GM21576 (cell line): ENCODE data around the gene CLECL1.
A peak's percentile ranks its signal among the peaks of the same experiment; 100 is the strongest.

Experiments
- ATAC-seq: cut with Tn5 transposase; IDR thresholded peaks from one replicate; pipeline ENCODE4 v1.9.1; 2021; ENCODE audit warnings: mild to moderate bottlenecking, moderate library complexity; ENCODE audit not compliant: unreplicated experiment

CLECL1 gene

DNA sequence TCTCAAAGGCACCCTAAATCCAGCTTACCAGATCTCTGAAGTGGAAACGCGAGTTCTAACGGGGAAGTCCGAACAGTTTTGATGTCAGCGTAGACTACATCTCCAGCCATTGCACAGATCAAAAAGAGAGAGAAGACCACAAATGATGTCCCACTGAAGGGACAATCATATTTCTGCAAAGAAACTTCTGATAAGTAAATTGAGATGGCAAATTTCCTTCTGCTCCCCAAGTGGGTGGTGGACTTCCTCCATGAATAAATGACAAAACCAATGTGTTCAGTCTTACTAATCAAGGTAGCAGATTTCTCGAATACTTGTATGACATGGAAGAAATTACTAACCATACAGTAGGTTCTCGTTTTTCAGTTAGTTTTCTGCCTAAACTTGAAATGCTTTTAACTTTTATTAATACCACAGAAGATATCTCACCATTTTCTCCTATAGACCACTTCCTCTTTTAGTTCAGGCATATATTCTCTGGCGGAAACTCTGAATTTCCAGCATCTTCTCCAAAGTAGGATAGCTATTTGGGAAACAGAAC is at the start of gene CLECL1:
Gene CLECL1, minus strand, starts transcription at position 177 of the 541 bp plus-strand sequence.
- peak; percentile 31 for ATAC-seq

DNA sequence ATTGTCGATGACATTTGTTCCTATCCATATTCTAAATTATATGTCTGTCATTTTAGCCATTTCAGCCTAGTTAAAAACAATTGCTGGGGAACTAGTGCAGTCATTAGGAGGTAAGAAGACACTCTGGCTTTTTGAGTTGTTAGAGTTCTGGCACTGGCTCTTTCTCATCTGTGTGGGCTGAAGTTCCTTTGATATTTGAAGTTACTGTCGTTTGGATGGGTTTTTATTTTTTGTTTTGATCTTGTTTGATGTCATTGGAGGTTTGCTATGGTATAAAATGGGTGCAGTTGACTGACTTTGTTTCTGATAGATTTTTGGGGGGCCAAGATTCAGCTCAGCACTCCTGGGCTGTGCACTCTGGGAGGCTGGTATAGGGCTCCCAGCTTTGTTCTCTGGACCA is 48.5 kb upstream of the CLECL1 start:
- no peak for ATAC-seq

GRCh38 chr12:9779209-9779608 is 46.3 kb upstream of the CLECL1 start:
- no peak for ATAC-seq

DNA sequence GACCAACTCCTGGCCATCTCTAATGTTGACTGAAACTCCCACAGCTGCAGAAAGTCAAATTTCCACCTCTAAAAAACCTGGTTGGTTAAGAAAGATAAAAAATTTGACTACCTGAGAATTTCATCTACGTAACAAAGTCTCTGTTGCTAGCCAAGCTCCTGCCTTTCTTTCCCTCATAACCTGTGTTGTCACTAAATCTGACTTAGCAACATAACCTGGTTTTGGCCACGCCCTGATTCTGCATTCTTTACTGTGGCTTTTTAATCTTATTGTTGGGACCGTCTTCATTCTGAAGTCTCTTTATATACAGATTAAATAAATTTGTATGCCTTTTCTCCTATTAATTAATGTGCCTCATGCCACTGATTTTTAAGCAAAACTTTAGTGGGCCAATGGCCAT is 43.9 kb upstream of the CLECL1 start:
- no peak for ATAC-seq

GRCh38 chr12:9773216-9773877 is 40.5 kb upstream of the CLECL1 start:
- no peak for ATAC-seq

DNA sequence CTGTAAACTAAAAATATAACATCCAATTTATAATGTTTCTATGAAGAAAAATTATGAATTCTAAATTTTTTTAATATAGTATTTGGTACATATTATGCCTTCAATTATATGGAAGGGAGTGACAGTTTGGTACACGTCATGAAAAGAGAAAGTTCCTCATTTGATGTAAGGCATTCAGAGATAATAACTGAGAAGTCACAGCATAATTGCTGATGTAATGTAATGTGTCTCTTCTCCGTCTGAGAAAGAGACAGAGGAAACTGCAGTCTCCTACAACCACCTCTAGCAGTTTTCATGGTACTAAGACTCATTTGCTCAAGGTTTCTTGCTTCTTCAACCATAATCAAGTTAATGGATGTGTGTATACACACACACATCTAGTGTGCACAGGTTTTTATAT is 30.1 kb upstream of the CLECL1 start:
- ATAC-seq: no peak

GRCh38 chr12:9762369-9762768 is 29.5 kb upstream of the CLECL1 start:
- ATAC-seq: no peak

DNA sequence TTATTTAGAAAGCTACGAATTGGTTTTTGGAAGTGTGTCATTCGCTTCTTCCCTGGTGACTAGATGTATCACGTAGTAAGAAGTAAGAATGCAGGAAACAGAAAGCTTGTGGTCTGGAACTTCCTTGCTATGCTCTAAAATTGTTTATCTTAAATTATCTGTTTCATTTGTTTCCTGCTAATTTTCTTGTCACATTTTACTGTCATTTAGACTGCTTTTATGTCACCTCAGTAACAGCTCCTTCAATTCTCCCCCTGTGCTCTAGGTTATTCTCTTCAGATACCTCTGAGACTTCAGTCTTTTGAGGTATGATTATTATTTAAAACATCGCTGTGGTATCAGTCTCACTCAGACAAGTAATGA is 28.5 kb upstream of the CLECL1 start:
- no peak for ATAC-seq

DNA sequence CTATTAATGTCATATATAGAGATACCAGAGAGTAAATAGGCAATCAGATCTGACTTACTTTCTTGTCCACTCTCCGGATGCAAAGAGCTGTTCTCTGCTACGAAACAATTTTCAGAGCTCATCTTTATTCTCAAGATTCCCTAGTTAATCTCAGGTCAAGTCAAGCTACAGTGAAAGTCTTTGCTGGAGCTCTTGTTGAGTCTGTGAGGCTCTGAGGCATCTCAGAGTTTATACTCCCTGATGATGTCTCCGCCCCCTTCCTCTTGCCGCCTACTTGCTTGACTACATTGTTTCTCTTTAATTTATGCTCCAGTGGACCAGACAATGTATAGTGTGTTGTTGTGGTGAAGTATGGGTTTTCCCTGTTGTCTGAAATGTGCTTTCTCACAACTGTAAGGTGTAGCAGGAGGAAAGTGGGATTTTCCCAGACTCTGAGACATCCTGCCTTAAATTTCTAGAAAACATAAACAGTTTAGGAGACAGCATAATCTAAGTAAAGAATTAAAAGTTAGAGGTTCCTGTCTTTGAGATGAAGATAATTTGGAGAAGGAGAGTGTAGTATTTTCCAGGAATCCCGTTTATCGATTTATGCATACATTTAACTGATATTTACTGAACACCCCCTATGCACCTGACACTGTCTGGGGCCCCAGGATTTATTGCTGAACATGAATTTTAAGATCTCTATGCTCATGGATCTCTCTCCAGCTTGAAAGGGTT is 28.0 kb upstream of the CLECL1 start, which contains the start of gene CD69:
Gene CD69, minus strand, starts transcription at position 203 of the 720 bp plus-strand sequence. Its CDS starts 81 bp downstream, at position 122.
- ATAC-seq: peak; percentile 54

- no peak for ATAC-seq
Observed at GRCh38 chr12:9760120-9760519, 27.2 kb upstream of the CLECL1 start.

- ATAC-seq: no peak
Observed at GRCh38 chr12:9759694-9760093, 26.8 kb upstream of the CLECL1 start.

GRCh38 chr12:9758119-9758518 is 25.2 kb upstream of the CLECL1 start:
- no peak for ATAC-seq

DNA sequence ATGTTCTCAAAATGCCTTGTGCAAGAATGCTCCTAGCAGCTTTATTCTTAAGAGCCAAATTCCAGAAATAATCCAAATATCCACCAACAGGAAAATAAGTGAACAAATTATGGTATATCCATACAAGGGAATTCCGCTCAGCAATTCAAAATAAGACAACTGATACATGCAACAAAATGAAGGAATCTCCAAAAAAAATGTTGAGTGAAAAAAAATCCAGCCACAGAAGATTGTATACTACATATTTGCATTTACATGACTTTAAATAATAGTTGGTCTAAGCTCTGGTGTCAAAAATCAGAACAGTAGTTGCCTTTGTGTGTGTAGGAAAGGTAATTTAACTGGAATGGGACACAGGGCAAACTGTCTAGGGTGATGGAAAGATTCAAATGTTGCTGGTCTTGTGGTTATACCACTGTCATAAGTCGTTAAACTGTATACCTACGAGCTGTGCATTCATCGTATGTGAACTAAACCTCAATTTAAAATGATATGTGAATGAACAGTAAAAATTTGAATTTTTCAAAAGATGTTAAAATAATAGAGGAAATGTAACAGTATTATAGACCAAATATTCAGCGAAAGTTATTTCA is 24.6 kb upstream of the CLECL1 start:
- ATAC-seq: no peak

DNA sequence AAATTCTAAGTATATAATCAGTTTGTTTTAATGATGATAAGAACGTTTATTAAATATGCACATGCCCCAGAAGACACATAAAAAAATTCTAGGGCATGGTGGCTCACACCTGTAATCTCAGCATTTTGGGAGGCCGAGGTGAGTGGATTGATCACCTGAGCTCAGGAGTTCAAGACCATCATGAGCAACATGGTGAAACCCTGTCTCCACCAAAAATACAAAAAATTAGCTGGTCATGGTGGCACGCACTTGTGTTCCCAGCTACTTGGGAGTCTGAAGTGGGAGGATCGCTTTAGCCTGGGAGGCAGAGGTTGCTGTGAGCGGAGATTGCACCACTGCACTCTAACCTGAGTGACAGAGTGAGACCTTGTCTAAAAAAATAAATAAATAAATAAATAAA is 23.8 kb upstream of the CLECL1 start:
- ATAC-seq: no peak

GRCh38 chr12:9756170-9756569 is 23.3 kb upstream of the CLECL1 start:
- ATAC-seq: no peak

DNA sequence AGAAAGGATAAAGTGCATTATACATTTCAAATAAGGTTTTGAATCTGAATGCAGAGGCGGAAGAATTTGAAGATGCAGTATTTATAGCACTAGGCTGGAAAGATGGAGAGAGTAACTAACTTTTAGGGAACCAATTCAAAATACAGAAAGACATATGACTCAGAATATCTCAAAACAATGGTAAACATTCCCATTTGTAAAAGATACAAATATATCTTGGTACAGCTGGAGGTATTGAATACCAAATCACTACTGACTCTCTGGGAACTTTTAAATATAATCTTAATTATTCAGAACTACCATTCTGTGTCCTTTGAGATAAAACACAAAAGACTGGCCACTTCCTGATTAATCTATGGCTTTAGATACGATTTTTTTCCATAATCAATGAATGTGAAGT is 22.7 kb upstream of the CLECL1 start:
- ATAC-seq: no peak

- no peak for ATAC-seq
Observed at GRCh38 chr12:9755035-9755434, 22.1 kb upstream of the CLECL1 start.

GRCh38 chr12:9754099-9754927 is 21.4 kb upstream of the CLECL1 start:
- ATAC-seq: no peak

DNA sequence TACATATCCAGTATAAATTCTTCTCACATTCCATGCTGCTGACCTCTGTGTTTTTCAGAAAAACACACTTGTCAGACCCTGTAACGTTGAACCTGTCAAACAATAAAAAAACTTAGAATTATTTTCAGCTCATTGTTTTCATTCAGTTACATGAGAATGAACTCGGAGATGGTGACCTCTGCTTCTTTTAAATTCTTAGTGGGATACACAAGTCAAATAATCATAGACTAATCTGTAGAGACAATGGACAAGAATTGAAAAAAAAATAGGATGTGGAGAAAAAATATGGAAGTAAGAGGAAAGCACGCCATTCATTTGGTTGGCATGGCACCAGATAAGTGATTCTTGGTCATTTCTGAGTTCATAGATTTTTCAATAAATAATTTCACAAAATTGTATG is 20.6 kb upstream of the CLECL1 start:
- no peak for ATAC-seq

GRCh38 chr12:9753073-9753472 is 20.2 kb upstream of the CLECL1 start:
- ATAC-seq: no peak
